Measurements from ENCODE around the gene EIF4E2.
A peak's percentile ranks its signal among the peaks of the same experiment; 100 is the strongest.

The EIF4E2 gene

GRCh38 chr2:232518844-232519243 is 31.6 kb upstream of the EIF4E2 start:
- Histone ChIP-seq H3K9me3 (no peaks in the 10 kb centered on the region), H3K36me3 (no peaks in the 10 kb centered on the region), H3K4me3 (no peak overlapping the region), H3K27ac (no peak overlapping the region), H3K27me3 (peaks cover 4 to 63% of the 10 kb centered on the region in 2 donors), H3K4me1 (peaks cover 0 to 24% (median 18%) of the 10 kb centered on the region in 4 donors)
- intact Hi-C loops (cut with DNase I; ENCODE audit: low total_unique reads), result no loop called here
- no peak for DNase-seq
- no peak for TF ChIP-seq CTCF (IDR thresholded peaks at IDR 0.05)

DNA sequence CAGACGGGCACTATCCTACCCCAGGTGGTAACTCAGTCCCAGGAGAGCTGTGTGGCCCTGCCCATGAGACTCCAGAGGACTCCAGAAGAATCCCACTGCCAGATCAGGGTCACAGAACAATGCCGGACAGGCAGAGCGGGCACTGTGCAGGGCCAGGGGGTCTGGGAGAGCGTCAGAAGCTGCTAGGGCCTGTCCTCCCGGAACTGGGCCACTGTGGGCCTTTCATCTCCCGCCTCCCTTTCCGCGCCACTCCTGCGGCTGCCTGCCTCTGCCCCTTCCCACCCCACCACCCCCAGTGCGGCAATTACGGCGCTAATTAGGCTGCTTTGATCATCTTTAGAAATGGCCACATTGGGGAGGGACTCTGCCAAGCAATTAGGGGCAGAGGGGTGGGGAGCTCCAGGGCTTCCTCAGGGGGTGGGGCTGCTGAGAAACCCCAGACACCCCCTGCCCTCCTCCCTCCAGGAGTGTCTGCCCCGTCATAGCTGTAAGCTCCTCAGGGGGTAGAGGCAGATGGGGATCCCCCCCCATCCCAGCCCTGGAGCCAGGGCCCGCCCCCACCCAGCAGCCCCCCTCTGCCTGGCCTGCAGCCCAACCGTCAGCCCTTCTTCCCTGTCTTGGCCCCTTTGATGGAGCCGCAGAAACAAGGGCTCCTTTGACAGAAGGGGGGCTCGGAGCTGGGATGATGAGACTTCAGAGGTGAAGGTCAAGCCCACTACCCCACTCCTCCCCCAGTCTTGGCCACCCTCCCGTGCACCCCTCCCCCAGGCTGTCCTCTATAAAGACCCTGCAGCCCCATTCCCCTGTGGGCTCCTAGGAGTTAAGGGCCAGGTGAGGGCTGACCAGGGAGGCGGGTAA is 30.7 kb upstream of the EIF4E2 start, which contains the start of gene PRSS56:
PRSS56 (plus strand) TSS at position 808 of the 858 bp plus-strand sequence. CDS start 211 bp downstream, outside the sequence.
- Histone ChIP-seq H3K36me3 (no peaks in the 10 kb centered on the region), H3K27ac (no peak within 1 kb of the TSS), H3K4me1 (peaks cover 0 to 29% (median 24%) of the 10 kb centered on the region in 4 donors), H3K9me3 (no peaks in the 10 kb centered on the region), H3K4me3 (no peak within 1 kb of the TSS), H3K27me3 (peaks cover 4 to 73% of the 10 kb centered on the region in 2 donors)
- intact Hi-C loops (cut with DNase I; ENCODE audit: low total_unique reads), result no loop called here
- no peak for TF ChIP-seq CTCF (IDR thresholded peaks at IDR 0.05)
- no peak for DNase-seq

- intact Hi-C loops (cut with DNase I; ENCODE audit: low total_unique reads), result no loop called here
- Histone ChIP-seq H3K27me3 (peaks cover 4 to 80% of the 10 kb centered on the region in 2 donors), H3K27ac (no peak overlapping the region), H3K4me1 (peaks cover 0 to 32% (median 24%) of the 10 kb centered on the region in 4 donors), H3K36me3 (no peaks in the 10 kb centered on the region), H3K9me3 (no peaks in the 10 kb centered on the region), H3K4me3 (no peak overlapping the region)
- no peak for TF ChIP-seq CTCF (IDR thresholded peaks at IDR 0.05)
- no peak for DNase-seq
Measured at GRCh38 chr2:232520489-232520888, 30.0 kb upstream of the EIF4E2 start.

- no peak overlapping the region for H3K27ac ChIP-seq
- no peak overlapping the region for H3K4me3 ChIP-seq
- H3K4me1 ChIP-seq, result peaks cover 0 to 37% (median 24%) of the 10 kb centered on the region in 4 donors
- no peaks in the 10 kb centered on the region for H3K36me3 ChIP-seq
- H3K9me3 ChIP-seq, result no peaks in the 10 kb centered on the region
- intact Hi-C loops (cut with DNase I; ENCODE audit: low total_unique reads), result no loop called here
- no peak for DNase-seq
- H3K27me3 ChIP-seq, result peaks cover 4 to 86% of the 10 kb centered on the region in 2 donors
- no peak for TF ChIP-seq CTCF (IDR thresholded peaks at IDR 0.05)
Measured at GRCh38 chr2:232521098-232521497, 29.4 kb upstream of the EIF4E2 start.

DNA sequence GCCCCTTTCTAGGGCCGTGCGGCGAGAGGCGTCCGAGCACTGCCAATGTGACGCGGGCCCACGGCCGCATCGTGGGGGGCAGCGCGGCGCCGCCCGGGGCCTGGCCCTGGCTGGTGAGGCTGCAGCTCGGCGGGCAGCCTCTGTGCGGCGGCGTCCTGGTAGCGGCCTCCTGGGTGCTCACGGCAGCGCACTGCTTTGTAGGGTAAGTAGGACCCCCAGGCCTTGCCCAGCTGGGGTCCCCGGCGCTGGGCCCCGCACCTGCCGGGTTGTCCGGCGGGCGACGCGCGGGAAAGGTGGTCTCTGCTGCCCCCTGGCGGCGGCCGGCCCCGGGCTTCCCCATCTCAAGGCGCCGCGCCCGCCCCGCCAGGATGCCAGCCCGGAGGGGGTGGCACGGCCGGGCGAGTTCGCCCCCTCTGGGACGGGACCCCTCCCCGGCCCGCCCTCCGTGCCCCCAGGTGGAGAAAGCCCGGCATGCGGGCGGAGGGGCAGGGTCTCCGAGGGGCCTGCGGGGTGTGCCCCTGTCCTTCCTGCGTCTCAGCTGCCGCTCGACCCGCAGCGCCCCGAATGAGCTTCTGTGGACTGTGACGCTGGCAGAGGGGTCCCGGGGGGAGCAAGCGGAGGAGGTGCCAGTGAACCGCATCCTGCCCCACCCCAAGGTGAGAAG is 28.4 kb upstream of the EIF4E2 start:
- no peaks in the 10 kb centered on the region for H3K9me3 ChIP-seq
- peaks cover 4 to 88% of the 10 kb centered on the region in 2 donors for H3K27me3 ChIP-seq
- no peak for DNase-seq
- no peak overlapping the region for H3K27ac ChIP-seq
- peak; percentile 69 to 87 for TF ChIP-seq CTCF (IDR thresholded peaks at IDR 0.05)
- peak overlapping the region; percentile 9 to 37 for H3K4me3 ChIP-seq
- peaks cover 0 to 37% (median 24%) of the 10 kb centered on the region in 4 donors for H3K4me1 ChIP-seq
- H3K36me3 ChIP-seq, result no peaks in the 10 kb centered on the region
- intact Hi-C loops (cut with DNase I; ENCODE audit: low total_unique reads), result loop anchor here (2.0 kb wide), 1 partner anchor 77 kb away; no protein-coding TSS in a partner anchor

Measured in tibial artery (tissue), 4 donors.